LNCaP clone FGC (cell line): Measurements from ENCODE around the gene TNXB.

ENCODE experiments used
- DNase-seq: peaks from one replicate; pipeline ENCODE4 v3.0.0-alpha.2; 2011; ENCODE audit warnings: low read depth
- H3K4me3 ChIP-seq: 2 replicates; pipeline ENCODE4 v1.5.1; 2011; ENCODE audit warnings: mild to moderate bottlenecking, low read depth, low read length, control low read depth
- CTCF ChIP-seq: IDR thresholded peaks from 2 replicates; pipeline ENCODE4 v1.5.1; 2012; ENCODE audit warnings: mild to moderate bottlenecking; ENCODE audit not compliant: control insufficient read depth, insufficient read depth; ENCODE audit errors: extremely low read depth

TNXB gene

DNA sequence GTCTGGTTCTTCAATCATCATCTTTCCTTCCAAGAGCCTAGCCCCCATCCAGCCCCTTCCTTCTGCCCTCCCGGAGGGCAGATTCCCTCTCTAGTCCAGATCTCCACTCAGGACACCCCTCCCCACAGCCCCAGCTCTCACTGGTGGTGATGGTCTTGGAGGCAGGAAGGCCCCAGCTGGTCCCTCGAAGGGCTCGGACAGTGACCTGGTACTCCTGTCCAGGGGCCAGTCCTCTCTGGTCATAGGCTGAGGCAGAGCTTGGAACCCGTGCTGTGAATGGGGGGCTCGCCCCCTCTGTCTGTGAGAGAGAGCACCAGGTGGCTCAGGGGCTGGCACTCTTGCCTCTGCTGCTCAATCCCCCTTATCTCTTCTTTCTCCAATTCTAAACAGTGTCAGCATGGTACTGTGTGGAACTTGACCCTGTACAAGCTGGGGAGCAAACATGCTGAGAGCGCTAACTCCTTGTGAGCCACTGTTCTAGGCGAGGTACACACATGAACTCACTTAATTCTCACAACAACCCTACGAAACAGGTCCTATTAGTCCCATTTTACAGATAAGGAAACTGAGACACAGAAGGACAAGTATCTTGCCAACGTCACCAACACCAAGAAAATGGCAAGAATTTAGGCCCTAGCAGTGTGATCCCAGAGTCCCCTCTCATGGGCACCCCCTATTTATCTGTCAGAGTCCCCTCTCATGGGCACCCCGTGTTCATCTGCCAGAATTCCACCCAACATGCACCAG, 19.9 kb downstream of the TNXB start:
- TF ChIP-seq CTCF, result no peak
- H3K4me3 ChIP-seq, result no peak overlapping the region
- DNase-seq, result no peak

DNA sequence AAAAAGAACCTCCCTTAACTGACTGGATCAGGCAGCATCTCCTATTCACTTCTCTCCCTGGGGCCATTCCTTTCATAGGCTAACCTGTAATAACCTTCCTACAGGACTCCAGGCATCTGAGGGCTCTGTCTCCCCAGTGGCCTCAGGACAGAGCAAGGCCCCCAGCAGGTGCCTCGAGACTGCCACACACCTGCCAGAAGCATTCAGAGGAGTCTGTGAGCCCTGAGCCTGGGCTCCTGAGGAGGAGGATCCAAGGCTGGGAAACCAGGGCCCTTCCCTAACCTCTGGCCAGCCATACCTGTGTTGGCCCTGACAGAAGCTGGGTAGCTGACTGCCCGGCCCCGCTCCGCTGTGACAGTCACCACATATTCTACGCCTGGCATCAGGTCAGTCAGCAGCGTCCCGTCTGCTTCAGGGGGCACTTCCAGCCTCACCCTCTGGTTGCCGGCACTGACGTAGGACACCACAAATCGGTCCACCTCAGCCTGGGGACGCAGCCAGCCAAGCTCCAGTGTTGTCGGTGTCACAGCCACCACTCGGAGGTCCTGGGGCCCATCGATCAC, 20.6 kb downstream of the TNXB start:
- no peak for DNase-seq
- TF ChIP-seq CTCF, result no peak
- H3K4me3 ChIP-seq, result no peak overlapping the region

- peak; percentile 50 for DNase-seq
- TF ChIP-seq CTCF, result peak; percentile 86
- no peak overlapping the region for H3K4me3 ChIP-seq
Observed at GRCh38 chr6:32087574-32088486, 21.3 kb downstream of the TNXB start.

DNA sequence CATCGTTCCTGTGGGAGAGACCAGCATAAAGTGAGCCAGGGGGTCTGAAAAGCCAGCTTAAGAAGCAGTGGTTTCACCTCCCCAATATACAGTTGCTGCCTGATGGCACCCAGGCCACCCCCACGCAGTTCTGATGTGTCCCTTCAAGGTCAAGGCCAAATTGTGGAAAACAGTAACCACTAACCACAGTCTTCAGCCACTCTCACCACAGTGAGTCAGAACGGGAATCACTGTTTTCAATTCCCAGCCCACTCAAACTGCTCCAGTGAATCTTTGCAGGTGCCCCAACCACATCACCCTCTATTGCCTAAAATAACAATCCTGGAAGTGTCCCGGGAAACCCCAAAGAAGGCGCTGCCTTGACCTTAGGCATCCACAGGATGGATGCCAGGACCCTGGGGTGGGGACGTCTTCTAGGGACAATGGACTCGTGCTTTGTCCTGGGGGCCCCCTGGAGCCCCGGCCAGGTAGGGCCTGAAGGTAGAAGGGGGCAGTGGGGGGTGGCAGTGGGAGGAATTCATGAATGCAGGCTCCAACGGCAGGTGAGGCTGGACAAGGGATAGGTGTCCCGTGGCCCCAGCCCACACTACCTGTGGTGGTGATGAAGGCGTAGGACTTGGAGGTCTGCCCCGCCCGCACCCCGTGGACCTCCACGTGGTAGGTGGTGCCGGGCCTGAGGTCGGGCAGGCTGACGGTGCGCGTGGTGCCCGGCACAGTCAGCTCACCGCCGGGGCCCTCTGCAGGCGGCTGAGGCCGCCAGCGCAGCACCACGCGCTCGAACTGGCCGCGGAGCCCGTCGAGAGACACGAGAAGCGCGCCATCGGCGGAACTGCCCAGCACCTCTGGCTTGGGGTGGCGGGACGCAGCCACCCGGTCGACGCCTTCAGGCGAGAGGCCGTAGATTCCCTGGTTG, 22.2 kb downstream of the TNXB start:
- no peak overlapping the region for H3K4me3 ChIP-seq
- no peak for DNase-seq
- no peak for TF ChIP-seq CTCF

GRCh38 chr6:32085759-32086459, 23.2 kb downstream of the TNXB start:
- DNase-seq, result no peak
- H3K4me3 ChIP-seq, result no peak overlapping the region
- no peak for TF ChIP-seq CTCF

DNA sequence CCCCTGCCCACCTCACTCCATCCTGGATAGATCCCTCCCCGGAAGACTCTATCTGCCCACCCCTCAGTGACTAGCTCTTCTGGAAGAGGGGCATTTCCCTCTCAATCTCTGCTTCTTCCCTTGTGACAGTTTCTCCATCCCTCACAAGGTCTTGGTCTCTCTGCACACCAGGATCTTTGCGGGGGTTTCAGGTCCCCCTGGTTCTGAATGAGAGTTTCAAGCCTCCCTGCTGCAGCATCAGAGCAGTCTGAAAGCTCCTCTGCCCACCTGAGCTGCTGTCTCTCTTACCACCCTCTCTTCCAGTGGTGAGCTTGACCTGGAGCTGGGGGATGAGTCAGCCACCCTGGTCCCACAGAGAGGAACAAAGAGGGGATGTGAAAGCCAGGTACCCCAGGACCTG, 24.4 kb downstream of the TNXB start:
- no peak for TF ChIP-seq CTCF
- DNase-seq, result no peak
- no peak overlapping the region for H3K4me3 ChIP-seq
